Gastroesophageal sphincter (tissue), 3 donors: ENCODE data around the gene RAP1GAP2.

ENCODE experiments used
- CTCF ChIP-seq, 4 experiments: fragments of 200-600 bp in 2 of 4; fragments of 450-650 bp in 2 of 4; sonication (generic) in 1 of 4; IDR thresholded peaks; one replicate each; pipeline ENCODE4 v1.5.1; 2017 to 2019; ENCODE audit warnings: antibody characterized with exemption in 4 of 4, mild to moderate bottlenecking in 2 of 4, moderate library complexity in 2 of 4
- EP300 ChIP-seq: sonication (generic); formaldehyde crosslinking; IDR thresholded peaks from one replicate; pipeline ENCODE4 v1.6.1; 2017; ENCODE audit warnings: antibody characterized with exemption, mild to moderate bottlenecking
- POLR2A ChIP-seq, 2 donors: fragments of 450-650 bp; IDR thresholded peaks; one replicate each; pipeline ENCODE4 v1.6.1; 2017; ENCODE audit warnings: antibody characterized with exemption in 2 of 2, mild to moderate bottlenecking in 2 of 2, moderate library complexity in 1 of 2
- POLR2AphosphoS5 ChIP-seq: sonication (generic); formaldehyde crosslinking; IDR thresholded peaks from one replicate; pipeline ENCODE4 v1.6.1; 2017; ENCODE audit warnings: antibody characterized with exemption

DNA sequence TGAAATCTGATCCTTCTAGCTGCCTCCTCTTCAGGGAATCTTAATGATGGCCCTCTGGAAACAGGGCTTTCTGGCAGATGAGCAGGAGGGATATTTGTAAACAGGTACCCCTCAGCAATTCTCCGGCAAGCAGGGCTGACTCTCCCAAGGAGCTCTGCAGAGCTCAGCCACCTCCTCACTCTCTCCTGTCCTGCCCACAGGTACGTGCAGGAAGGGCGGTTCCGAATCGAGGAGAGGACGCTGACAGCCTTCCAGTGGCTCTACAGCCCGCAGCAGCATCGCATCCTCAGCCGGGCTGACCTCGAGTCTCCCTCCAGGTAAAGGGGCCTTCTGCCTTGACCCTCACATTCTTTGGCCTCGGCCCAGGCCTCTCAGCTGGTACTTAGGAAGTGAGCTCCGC lies 26.1 kb upstream of the RAP1GAP2 start:
- TF ChIP-seq CTCF (IDR thresholded peaks at IDR 0.05) = no peak
- TF ChIP-seq POLR2A (IDR thresholded peaks at IDR 0.05) = no peak
- no peak for TF ChIP-seq POLR2AphosphoS5
- no peak for TF ChIP-seq EP300
